ENCODE measurements around the gene ATXN3. TPM values are rescaled to one million over a fixed set of nuclear protein-coding genes. Genes with fewer than 3 reads are reported as not detected.

The ATXN3 gene
- total RNA-seq, 1 experiment from 2014 or later: 14.6 TPM

DNA sequence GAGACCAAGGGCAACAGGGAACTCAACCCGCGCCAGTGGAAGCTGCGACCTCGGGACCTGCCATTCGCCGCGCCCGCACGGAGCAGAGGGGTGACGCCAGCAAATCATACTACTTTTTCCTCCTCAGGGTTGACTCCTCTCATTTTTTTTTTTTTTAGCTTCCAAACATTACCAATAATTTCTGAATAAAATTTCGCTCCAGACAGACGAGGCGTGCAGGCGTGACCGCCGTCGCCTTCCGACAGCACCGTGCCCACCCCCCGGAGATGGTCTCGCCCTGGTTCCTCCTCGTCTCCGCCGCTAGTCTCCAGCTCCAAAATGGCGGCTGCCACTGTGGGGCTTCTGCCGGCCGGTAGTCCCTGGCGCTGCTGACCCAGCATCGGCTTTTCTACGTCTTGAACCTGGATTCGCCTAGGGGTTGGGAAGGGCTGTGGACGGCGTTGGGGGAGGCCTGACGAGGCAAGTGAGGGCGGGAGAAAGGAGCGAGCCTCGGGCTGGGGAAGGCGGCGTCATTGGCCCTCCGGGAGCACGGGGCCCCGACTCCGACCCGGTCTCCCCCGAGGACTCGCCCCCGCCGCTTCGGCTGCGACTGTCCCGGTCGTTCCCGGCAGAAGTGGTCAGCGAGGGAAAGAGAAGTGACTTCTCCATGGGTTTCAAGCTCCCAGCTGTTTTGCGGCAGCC lies 15.4 kb upstream of the ATXN3 start, which contains the start of the genes CPSF2 and NDUFB1:
TSS of gene CPSF2 (plus strand) at position 300 of the 681 bp plus-strand sequence. CDS start 9,016 bp downstream, outside the sequence.
TSS of gene NDUFB1 (minus strand) at position 37 of the 681 bp plus-strand sequence. CDS start 4,069 bp downstream, outside the sequence.
- Histone ChIP-seq H3K27me3 (ENCODE audit: control insufficient read depth, insufficient read depth, low read length) (no peaks in the 10 kb centered on the region), H3K9me3 (ENCODE audit: control insufficient read depth, insufficient read depth, low read depth, low read length) (no peaks in the 10 kb centered on the region), H3K27ac (ENCODE audit: low read length) (peak within 1 kb of the TSS; percentile 97), H3K4me1 (ENCODE audit: control insufficient read depth, insufficient read depth, low read length) (no peaks in the 10 kb centered on the region), H3K4me3 (ENCODE audit: low read depth in 2 of 2, low read length in 2 of 2) (peak within 1 kb of the TSS; percentile 81 to 94), H3K36me3 (ENCODE audit: control insufficient read depth, insufficient read depth, low read length) (peaks cover 10% of the 10 kb centered on the region)
- in situ Hi-C loops (cut with HindIII; ENCODE audit: low pct_unique_long_range_greater_than_20kb, low sequenced_read_pairs) (no loop called here), intact Hi-C loops (cut with micrococcal nuclease; ENCODE audit: unreplicated experiment) (no loop called here)
- peak; percentile 35 for DNase-seq (ENCODE audit: low read depth, low spot score)
- ChIA-PET POLR2A (interaction anchor here (0.6 to 0.8 kb wide), 3 partner anchors 9 to 190 kb away, joined by 4 to 14 read pairs (median 6); no protein-coding TSS in a partner anchor), CTCF (interaction anchor here (0.6 kb wide), 1 partner anchor 14 kb away, joined by 4 read pairs; no protein-coding TSS in a partner anchor)
- peak; percentile 95 for ATAC-seq
- peak; percentile 77; the same call in 1 of the 2 replicates for TF ChIP-seq POLR2AphosphoS5 (IDR thresholded peaks at IDR 0.05; ENCODE audit: low read depth, low read length)
- TF ChIP-seq, protein P1, sequence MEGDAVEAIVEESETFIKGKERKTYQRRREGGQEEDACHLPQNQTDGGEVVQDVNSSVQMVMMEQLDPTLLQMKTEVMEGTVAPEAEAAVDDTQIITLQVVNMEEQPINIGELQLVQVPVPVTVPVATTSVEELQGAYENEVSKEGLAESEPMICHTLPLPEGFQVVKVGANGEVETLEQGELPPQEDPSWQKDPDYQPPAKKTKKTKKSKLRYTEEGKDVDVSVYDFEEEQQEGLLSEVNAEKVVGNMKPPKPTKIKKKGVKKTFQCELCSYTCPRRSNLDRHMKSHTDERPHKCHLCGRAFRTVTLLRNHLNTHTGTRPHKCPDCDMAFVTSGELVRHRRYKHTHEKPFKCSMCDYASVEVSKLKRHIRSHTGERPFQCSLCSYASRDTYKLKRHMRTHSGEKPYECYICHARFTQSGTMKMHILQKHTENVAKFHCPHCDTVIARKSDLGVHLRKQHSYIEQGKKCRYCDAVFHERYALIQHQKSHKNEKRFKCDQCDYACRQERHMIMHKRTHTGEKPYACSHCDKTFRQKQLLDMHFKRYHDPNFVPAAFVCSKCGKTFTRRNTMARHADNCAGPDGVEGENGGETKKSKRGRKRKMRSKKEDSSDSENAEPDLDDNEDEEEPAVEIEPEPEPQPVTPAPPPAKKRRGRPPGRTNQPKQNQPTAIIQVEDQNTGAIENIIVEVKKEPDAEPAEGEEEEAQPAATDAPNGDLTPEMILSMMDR (IDR thresholded peaks at IDR 0.05): no peak
- BruUV-seq (replicated peaks): no TSS peak

DNA sequence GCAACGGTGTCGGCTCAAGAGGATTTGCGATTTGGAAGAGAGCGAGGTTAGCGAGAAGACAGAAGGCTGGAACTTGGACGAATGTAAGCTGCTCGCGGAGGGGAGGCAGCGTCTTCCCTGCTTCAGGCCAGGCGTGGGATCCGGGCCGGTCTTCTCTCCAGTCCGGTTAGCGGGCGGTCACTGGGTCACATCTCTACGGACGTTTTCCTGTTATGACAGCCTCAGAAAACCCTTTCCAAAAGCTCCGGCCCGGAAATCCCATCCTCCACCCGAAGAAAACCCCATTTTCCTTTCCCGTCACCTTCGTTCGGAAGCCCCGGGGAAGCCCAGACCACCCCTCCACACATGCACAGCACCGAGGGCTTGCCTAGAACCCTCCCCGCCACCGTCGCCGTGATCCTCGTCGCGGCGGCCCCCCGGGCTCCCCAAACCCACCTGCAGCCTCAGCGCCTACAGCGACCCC lies 14.9 kb upstream of the ATXN3 start:
- Histone ChIP-seq H3K27me3 (ENCODE audit: control insufficient read depth, insufficient read depth, low read length) (no peaks in the 10 kb centered on the region), H3K36me3 (ENCODE audit: control insufficient read depth, insufficient read depth, low read length) (peaks cover 10% of the 10 kb centered on the region), H3K27ac (ENCODE audit: low read length) (peak overlapping the region; percentile 97), H3K9me3 (ENCODE audit: control insufficient read depth, insufficient read depth, low read depth, low read length) (no peaks in the 10 kb centered on the region), H3K4me3 (ENCODE audit: low read depth in 2 of 2, low read length in 2 of 2) (peak overlapping the region; percentile 81 to 94), H3K4me1 (ENCODE audit: control insufficient read depth, insufficient read depth, low read length) (no peaks in the 10 kb centered on the region)
- intact Hi-C loops (cut with micrococcal nuclease; ENCODE audit: unreplicated experiment): no loop called here
- ChIA-PET CTCF (interaction anchor here (0.6 kb wide), 1 partner anchor 14 kb away, joined by 4 read pairs; no protein-coding TSS in a partner anchor), POLR2A (interaction anchor here (0.6 to 0.8 kb wide), 2 partner anchors 8 to 189 kb away, joined by 4 to 14 read pairs; no protein-coding TSS in a partner anchor)
- in situ Hi-C loops (cut with HindIII; ENCODE audit: low pct_unique_long_range_greater_than_20kb, low sequenced_read_pairs): no loop called here
- BruUV-seq (replicated peaks): TSS peak; percentile 88
- ATAC-seq (peak; percentile 32), DNase-seq (ENCODE audit: low read depth, low spot score) (no peak)
- TF ChIP-seq, protein P1 (IDR thresholded peaks at IDR 0.05): no peak
- no peak; the same call in 1 of the 2 replicates for TF ChIP-seq SIN3A (IDR thresholded peaks at IDR 0.05; ENCODE audit: borderline replicate concordance, insufficient read depth, low read depth, low read length)
- no peak; the same call in 1 of the 2 replicates for TF ChIP-seq POLR2AphosphoS5 (IDR thresholded peaks at IDR 0.05; ENCODE audit: low read depth, low read length)
- no peak for TF ChIP-seq REST (IDR thresholded peaks at IDR 0.05; ENCODE audit: insufficient read depth in 1 of 2, low read depth in 2 of 2, low read length in 1 of 2)

Measured in Panc1 (cell line).